ENCODE results near the gene IGSF9.

DNA sequence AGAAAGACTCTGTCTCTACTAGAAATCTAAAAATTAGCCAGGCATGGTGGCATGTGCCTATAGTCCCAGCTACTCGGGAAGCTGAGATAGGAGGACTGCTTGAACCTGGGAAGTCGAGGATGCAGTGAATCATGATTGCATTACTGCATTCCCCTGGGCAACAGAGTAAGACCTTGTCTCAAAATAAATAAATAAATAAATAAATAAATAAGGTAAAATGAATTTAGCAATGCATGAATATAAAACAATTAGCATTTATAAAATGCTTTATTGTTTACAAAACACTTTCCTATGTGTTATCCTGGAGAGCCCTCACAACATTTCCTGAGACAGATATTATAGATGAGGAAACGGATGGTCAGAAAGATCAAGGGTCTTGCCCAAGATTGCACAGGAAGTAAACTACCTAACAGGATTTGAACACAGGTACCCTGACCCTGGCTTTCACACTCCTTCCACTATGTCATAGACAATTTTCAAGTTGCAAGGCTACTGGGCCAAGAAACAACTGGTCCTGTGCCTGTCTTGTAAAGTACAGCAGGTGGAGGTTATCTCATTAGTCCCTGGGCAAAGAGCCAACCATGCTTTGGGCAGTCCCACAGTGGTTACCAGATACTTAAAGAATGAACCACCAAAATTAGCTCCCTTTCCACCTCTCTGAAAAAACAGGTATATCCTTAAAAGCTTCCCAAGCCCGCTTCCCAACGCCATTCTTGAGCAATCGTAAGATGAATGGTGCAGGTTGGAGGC lies 67.5 kb downstream of the IGSF9 start:
- TF ChIP-seq, protein P1, sequence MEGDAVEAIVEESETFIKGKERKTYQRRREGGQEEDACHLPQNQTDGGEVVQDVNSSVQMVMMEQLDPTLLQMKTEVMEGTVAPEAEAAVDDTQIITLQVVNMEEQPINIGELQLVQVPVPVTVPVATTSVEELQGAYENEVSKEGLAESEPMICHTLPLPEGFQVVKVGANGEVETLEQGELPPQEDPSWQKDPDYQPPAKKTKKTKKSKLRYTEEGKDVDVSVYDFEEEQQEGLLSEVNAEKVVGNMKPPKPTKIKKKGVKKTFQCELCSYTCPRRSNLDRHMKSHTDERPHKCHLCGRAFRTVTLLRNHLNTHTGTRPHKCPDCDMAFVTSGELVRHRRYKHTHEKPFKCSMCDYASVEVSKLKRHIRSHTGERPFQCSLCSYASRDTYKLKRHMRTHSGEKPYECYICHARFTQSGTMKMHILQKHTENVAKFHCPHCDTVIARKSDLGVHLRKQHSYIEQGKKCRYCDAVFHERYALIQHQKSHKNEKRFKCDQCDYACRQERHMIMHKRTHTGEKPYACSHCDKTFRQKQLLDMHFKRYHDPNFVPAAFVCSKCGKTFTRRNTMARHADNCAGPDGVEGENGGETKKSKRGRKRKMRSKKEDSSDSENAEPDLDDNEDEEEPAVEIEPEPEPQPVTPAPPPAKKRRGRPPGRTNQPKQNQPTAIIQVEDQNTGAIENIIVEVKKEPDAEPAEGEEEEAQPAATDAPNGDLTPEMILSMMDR (IDR thresholded peaks at IDR 0.05; ENCODE audit: low read depth, low read length), result no peak
- TF ChIP-seq EZH2phosphoT487 (IDR thresholded peaks at IDR 0.05; ENCODE audit: low read depth), result no peak
